Endothelial cell (in vitro differentiated cells): ENCODE measurements around the gene SUPT6H. TPM values are rescaled to one million over a fixed set of nuclear protein-coding genes. Genes with fewer than 3 reads are reported as not detected.

ENCODE experiments used
- DNase-seq: peaks from one replicate; pipeline ENCODE4 v3.0.0; 2021; ENCODE audit warnings: low spot score
- H3K27ac Mint-ChIP-seq: one replicate; pipeline ENCODE4 v1.8.0; 2021; ENCODE audit warnings: mixed read lengths, inconsistent platforms; ENCODE audit not compliant: unreplicated experiment
- H3K27me3 Mint-ChIP-seq: one replicate; pipeline ENCODE4 v1.8.0; 2021; ENCODE audit warnings: mild to moderate bottlenecking, moderate library complexity, mixed read lengths, inconsistent platforms; ENCODE audit not compliant: unreplicated experiment
- H3K36me3 Mint-ChIP-seq: one replicate; pipeline ENCODE4 v1.8.0; 2021; ENCODE audit warnings: mild to moderate bottlenecking, low read depth, mixed read lengths, inconsistent platforms; ENCODE audit not compliant: unreplicated experiment
- H3K4me1 Mint-ChIP-seq: one replicate; pipeline ENCODE4 v1.8.0; 2021; ENCODE audit warnings: mild to moderate bottlenecking, mixed read lengths, inconsistent platforms; ENCODE audit not compliant: unreplicated experiment
- H3K4me3 Mint-ChIP-seq: one replicate; pipeline ENCODE4 v1.8.0; 2021; ENCODE audit warnings: mild to moderate bottlenecking, mixed read lengths, inconsistent platforms; ENCODE audit not compliant: unreplicated experiment
- H3K9me3 Mint-ChIP-seq: one replicate; pipeline ENCODE4 v1.8.0; 2021; ENCODE audit warnings: mixed read lengths, inconsistent platforms; ENCODE audit not compliant: unreplicated experiment
- CTCF ChIP-seq: fragments of 200-600 bp; sonication (generic); IDR thresholded peaks from one replicate; pipeline ENCODE4 v1.5.0; 2021; ENCODE audit warnings: antibody characterized with exemption; ENCODE audit not compliant: unreplicated experiment
- total RNA-seq: library from RNA; stranded (reverse); fragmentation: NEBNext Ultra II Directional; extraction: Animal tissue kit (Norgen Biotek cat#: 25700); gene quantifications from one replicate; pipeline ENCODE4 v1.2.1, GENCODE V29; 2021; ENCODE audit not compliant: unreplicated experiment

Gene SUPT6H
- total RNA-seq, 1 donor from 2014 or later: 87.4 TPM

DNA sequence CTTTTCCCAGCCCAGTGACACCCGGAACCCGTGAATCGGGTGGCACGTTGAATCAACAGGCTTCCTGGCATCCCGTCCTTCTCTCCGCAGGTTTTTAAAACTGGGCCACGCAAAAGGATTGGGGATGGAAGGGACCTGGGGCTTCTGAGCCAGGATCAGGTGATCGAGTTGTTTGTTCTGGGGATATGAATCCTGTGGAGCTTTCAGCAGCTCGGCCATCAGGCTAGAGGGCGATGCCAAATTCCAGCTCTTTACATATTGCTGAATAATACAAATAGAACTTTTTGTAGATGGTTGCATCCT, 473 bp downstream of the SUPT6H start:
- Mint-ChIP-seq H3K4me1 (peaks cover 35% of the 10 kb centered on the region), H3K27ac (peak overlapping the region; percentile 100), H3K27me3 (peaks cover 13% of the 10 kb centered on the region), H3K9me3 (no peaks in the 10 kb centered on the region), H3K36me3 (peaks cover 41% of the 10 kb centered on the region), H3K4me3 (peak overlapping the region; percentile 100)
- TF ChIP-seq CTCF: no peak
- DNase-seq: no peak

GRCh38 chr17:28663723-28664122, 1.7 kb downstream of the SUPT6H start:
- TF ChIP-seq CTCF: no peak
- no peak for DNase-seq
- Mint-ChIP-seq H3K27ac (peak overlapping the region; percentile 100), H3K9me3 (no peaks in the 10 kb centered on the region), H3K4me3 (peak overlapping the region; percentile 100), H3K4me1 (peaks cover 35% of the 10 kb centered on the region), H3K27me3 (peaks cover 11% of the 10 kb centered on the region), H3K36me3 (peaks cover 30% of the 10 kb centered on the region)

DNA sequence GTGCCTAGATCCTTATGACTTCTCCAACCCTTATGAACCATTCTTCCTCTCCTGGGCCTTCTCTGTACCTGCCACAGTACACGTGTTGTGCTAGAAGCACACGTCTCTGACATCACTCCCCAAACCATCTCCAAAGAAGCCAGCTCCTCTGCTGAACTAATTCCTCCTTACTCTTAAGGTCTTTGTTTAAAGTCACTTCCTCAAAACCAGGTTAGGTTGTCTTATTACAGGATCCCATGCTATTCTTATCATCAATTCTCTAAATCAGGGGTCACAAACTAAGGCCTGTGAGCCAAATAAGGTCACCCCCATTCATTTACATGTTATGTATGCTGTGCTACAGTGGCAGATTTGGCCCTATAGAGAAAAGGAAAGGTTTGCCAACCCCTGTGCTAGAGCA, 4.0 kb downstream of the SUPT6H start:
- Mint-ChIP-seq H3K9me3 (no peaks in the 10 kb centered on the region), H3K36me3 (peaks cover 23% of the 10 kb centered on the region), H3K4me1 (peaks cover 27% of the 10 kb centered on the region), H3K27ac (no peak overlapping the region), H3K4me3 (no peak overlapping the region), H3K27me3 (peaks cover 9% of the 10 kb centered on the region)
- DNase-seq: no peak
- TF ChIP-seq CTCF: no peak

DNA sequence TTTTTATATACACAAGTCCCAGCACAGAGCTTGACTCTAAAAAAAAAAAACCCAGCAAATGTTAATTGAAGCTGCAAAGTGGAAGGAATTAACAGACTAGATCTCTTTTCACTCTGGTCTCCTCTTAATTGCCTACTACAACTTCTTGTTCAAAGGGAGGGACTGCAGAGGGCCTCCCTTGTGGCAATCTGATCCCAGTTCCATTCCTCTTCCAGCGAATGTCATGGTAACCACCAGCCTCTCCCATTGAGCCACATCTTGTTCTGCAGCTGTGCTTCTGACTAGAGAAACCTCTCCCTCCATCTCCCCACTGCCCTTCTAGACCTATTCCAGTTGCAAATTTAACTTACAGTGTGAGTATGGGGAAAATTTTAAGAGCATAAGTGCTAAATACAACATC, 5.9 kb downstream of the SUPT6H start:
- Mint-ChIP-seq H3K27me3 (peaks cover 4% of the 10 kb centered on the region), H3K4me1 (peaks cover 18% of the 10 kb centered on the region), H3K4me3 (no peak overlapping the region), H3K27ac (no peak overlapping the region), H3K36me3 (peaks cover 25% of the 10 kb centered on the region), H3K9me3 (no peaks in the 10 kb centered on the region)
- TF ChIP-seq CTCF: no peak
- no peak for DNase-seq

DNA sequence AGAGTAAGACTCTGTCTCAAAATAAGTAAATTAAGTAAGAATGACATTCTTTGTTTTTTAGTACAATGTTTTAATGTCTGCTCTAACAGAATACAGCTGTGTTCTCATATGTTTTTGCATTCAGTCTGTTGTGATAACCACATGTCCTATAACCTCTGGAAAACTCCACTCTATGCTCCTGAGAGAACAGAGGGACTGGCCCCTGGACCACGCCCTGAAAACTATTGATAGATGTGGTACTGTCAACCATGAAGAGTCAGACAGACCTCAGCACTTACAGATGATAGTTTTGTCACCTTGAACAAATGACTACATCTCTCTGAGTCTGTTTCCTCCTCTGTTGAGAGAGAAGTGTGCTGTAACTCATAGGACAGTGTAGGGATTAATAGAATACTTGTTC, 7.9 kb downstream of the SUPT6H start:
- H3K4me3 Mint-ChIP-seq: no peak overlapping the region
- peaks cover 8% of the 10 kb centered on the region for H3K27me3 Mint-ChIP-seq
- TF ChIP-seq CTCF: no peak
- no peak for DNase-seq
- H3K9me3 Mint-ChIP-seq: no peaks in the 10 kb centered on the region
- peaks cover 37% of the 10 kb centered on the region for H3K36me3 Mint-ChIP-seq
- H3K4me1 Mint-ChIP-seq: peaks cover 16% of the 10 kb centered on the region
- H3K27ac Mint-ChIP-seq: no peak overlapping the region
